HL-60 (cell line): ENCODE results near the gene TRAP1.

Experiments
- CTCF ChIP-seq: IDR thresholded peaks from one replicate; pipeline ENCODE4 v1.5.1; 2011; ENCODE audit warnings: low read length, control low read depth, inconsistent platforms; ENCODE audit not compliant: insufficient read depth
- GABPA ChIP-seq: IDR thresholded peaks from 2 replicates; pipeline ENCODE4 v1.6.1; 2012; ENCODE audit warnings: low read depth
- POLR2AphosphoS5 ChIP-seq: IDR thresholded peaks from 2 replicates; pipeline ENCODE4 v1.6.1; 2012; ENCODE audit warnings: low read depth
- SPI1 ChIP-seq: IDR thresholded peaks from 2 replicates; pipeline ENCODE4 v1.6.1; 2012; ENCODE audit warnings: low read depth, mild to moderate bottlenecking, borderline replicate concordance

GRCh38 chr16:3671424-3671823 is 45.9 kb downstream of the TRAP1 start:
- TF ChIP-seq CTCF (no peak), GABPA (no peak), POLR2AphosphoS5 (no peak), SPI1 (no peak)
